Calu3 (cell line): ENCODE measurements around the gene AFP. TPM values are rescaled to one million over a fixed set of nuclear protein-coding genes. Genes with fewer than 3 reads are reported as not detected.

Experiments used
- BruUV-seq: library from RNA; stranded (reverse); fragments of 400-500 nt; replicated peaks from 2 replicates; lab custom pipeline; 2021; lab: Mats Ljungman, UMichigan
- CTCF ChIA-PET: fragments of 300-600 bp; sonication (Branson Sonifier 250); formaldehyde crosslinking; loops from one replicate; lab custom pipeline; 2022; ENCODE audit warnings: antibody characterized with exemption; lab: Charles Lee
- DNase-seq: peaks from one replicate; pipeline ENCODE4 v3.0.0; 2022
- H3K27ac Mint-ChIP-seq: one replicate; pipeline ENCODE4 v1.8.0; 2022; ENCODE audit warnings: mixed read lengths; ENCODE audit not compliant: unreplicated experiment
- H3K27me3 Mint-ChIP-seq: one replicate; pipeline ENCODE4 v1.8.0; 2022; ENCODE audit warnings: mixed read lengths; ENCODE audit not compliant: unreplicated experiment
- H3K36me3 Mint-ChIP-seq: one replicate; pipeline ENCODE4 v1.8.0; 2022; ENCODE audit warnings: mild to moderate bottlenecking, moderate library complexity, mixed read lengths; ENCODE audit not compliant: insufficient read depth, unreplicated experiment
- H3K4me1 Mint-ChIP-seq: one replicate; pipeline ENCODE4 v1.8.0; 2022; ENCODE audit warnings: mild to moderate bottlenecking, low read depth, mixed read lengths; ENCODE audit not compliant: unreplicated experiment
- H3K4me3 Mint-ChIP-seq: one replicate; pipeline ENCODE4 v1.8.0; 2022; ENCODE audit warnings: mild to moderate bottlenecking, low read depth, moderate library complexity, mixed read lengths; ENCODE audit not compliant: unreplicated experiment
- H3K9me3 Mint-ChIP-seq: one replicate; pipeline ENCODE4 v1.8.0; 2022; ENCODE audit warnings: low read depth, mixed read lengths; ENCODE audit not compliant: unreplicated experiment
- CTCF ChIP-seq: fragments of 200-600 bp; IDR thresholded peaks from one replicate; pipeline ENCODE4 v1.8.0; 2022; ENCODE audit warnings: antibody characterized with exemption; ENCODE audit not compliant: unreplicated experiment
- intact Hi-C: fragments of 100-400 bp; cut with micrococcal nuclease; formaldehyde crosslinking; loops from one replicate; pipeline ENCODE4 v1.10.0; 2022; ENCODE audit not compliant: unreplicated experiment
- total RNA-seq: library from RNA; stranded (reverse); gene quantifications from 2 replicates; pipeline ENCODE4 v1.2.3, GENCODE V29; 2022

The AFP gene
- total RNA-seq, 1 experiment from 2014 or later = not detected

GRCh38 chr4:73438582-73439215, 2.7 kb downstream of the AFP start:
- no peaks in the 10 kb centered on the region for H3K9me3 Mint-ChIP-seq
- H3K4me3 Mint-ChIP-seq = no peak overlapping the region
- no peaks in the 10 kb centered on the region for H3K4me1 Mint-ChIP-seq
- no peaks in the 10 kb centered on the region for H3K36me3 Mint-ChIP-seq
- no peak overlapping the region for H3K27ac Mint-ChIP-seq
- no peak for DNase-seq
- H3K27me3 Mint-ChIP-seq = no peaks in the 10 kb centered on the region
- intact Hi-C loops = no loop called here
- CTCF ChIA-PET = no interaction called here
- no TSS peak for BruUV-seq
- no peak for TF ChIP-seq CTCF

GRCh38 chr4:73439445-73439844, 3.4 kb downstream of the AFP start:
- intact Hi-C loops = no loop called here
- H3K4me1 Mint-ChIP-seq = no peaks in the 10 kb centered on the region
- no TSS peak for BruUV-seq
- no peak for TF ChIP-seq CTCF
- DNase-seq = no peak
- no peak overlapping the region for H3K27ac Mint-ChIP-seq
- H3K27me3 Mint-ChIP-seq = no peaks in the 10 kb centered on the region
- H3K36me3 Mint-ChIP-seq = no peaks in the 10 kb centered on the region
- H3K4me3 Mint-ChIP-seq = no peak overlapping the region
- CTCF ChIA-PET = no interaction called here
- no peaks in the 10 kb centered on the region for H3K9me3 Mint-ChIP-seq

GRCh38 chr4:73439991-73440390, 4.0 kb downstream of the AFP start:
- Mint-ChIP-seq H3K36me3 (no peaks in the 10 kb centered on the region), H3K27me3 (no peaks in the 10 kb centered on the region), H3K27ac (no peak overlapping the region), H3K4me3 (no peak overlapping the region), H3K4me1 (no peaks in the 10 kb centered on the region), H3K9me3 (no peaks in the 10 kb centered on the region)
- intact Hi-C loops = loop anchor here (10.0 kb wide), 1 partner anchor 215 kb away; no protein-coding TSS in a partner anchor
- no peak for TF ChIP-seq CTCF
- DNase-seq = no peak
- BruUV-seq = no TSS peak
- CTCF ChIA-PET = no interaction called here

GRCh38 chr4:73440653-73441052, 4.6 kb downstream of the AFP start:
- H3K4me1 Mint-ChIP-seq = no peaks in the 10 kb centered on the region
- no peaks in the 10 kb centered on the region for H3K9me3 Mint-ChIP-seq
- intact Hi-C loops = loop anchor here (10.0 kb wide), 1 partner anchor 214 kb away; no protein-coding TSS in a partner anchor
- TF ChIP-seq CTCF = no peak
- H3K27ac Mint-ChIP-seq = no peak overlapping the region
- no TSS peak for BruUV-seq
- H3K4me3 Mint-ChIP-seq = no peak overlapping the region
- H3K36me3 Mint-ChIP-seq = no peaks in the 10 kb centered on the region
- CTCF ChIA-PET = no interaction called here
- H3K27me3 Mint-ChIP-seq = no peaks in the 10 kb centered on the region
- DNase-seq = no peak
